ENCODE measurements around the gene ERG. TPM values are rescaled to one million over a fixed set of nuclear protein-coding genes. Genes with fewer than 3 reads are reported as not detected.

ERG gene
- total RNA-seq, 4 donors from 2014 or later, result 3.7 to 13.3 (median 10.6) TPM

DNA sequence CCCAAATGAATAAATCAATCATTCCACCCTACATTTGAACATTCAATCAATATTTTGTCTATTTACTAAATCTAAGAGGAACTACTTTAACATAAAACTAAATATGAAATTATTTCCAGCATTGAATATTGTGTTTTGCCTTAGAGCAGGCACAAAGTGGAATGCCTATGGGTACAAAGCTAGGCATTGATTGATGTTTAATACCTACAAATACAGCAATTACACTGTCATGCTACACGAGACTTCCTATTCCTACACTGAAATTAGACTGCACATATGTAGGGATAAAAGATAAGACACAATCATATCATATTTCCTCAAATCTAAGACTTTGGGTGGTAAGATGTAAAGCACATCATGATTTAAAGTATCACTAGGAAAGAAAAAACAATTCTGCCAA, 12.9 kb upstream of the ERG start:
- 69% methylated on average over 1 of the region's 1 CpG for WGBS
- no peak for DNase-seq (ENCODE audit: extremely low spot score)

DNA sequence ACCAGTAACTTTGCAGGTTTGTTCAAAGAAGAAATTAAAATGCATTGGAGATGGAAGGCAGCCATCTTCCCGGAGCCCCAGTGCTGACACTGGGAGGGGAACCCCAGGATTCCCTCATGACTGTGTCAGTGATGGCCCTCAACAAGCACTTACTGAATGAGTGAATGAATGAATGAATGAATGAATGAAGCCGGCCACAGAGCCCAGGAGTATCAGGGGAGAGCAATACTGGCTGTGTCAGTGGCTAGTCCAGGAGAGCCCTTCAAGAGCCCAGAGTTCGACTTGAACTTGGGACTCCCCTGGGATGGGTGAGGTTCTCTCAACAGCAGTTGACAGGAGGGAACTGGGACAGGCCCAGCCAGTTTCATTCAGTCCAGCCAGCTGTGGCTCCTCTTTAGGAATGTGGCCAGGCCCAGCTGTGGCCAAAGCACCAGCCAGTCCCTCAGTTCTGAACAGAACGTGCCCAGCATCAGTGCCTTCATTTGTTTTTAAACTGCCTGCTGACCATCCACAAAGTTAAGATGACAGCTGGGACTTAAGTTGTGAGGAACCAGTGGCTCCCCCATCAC, 9.2 kb upstream of the ERG start:
- Histone ChIP-seq H3K4me3 (no peak overlapping the region), H3K27me3 (peaks cover 0 to 28% (median 0%) of the 10 kb centered on the region in 4 donors), H3K9me3 (no peaks in the 10 kb centered on the region), H3K27ac (replicated peaks in 1 of 4) (no peak overlapping the region), H3K4me1 (peaks cover 0 to 3% (median 0%) of the 10 kb centered on the region in 4 donors), H3K36me3 (no peaks in the 10 kb centered on the region)
- intact Hi-C loops (cut with DNase I), result loop anchor here (5.0 kb wide), 1 partner anchor 630 kb away; no protein-coding TSS in a partner anchor
- TF ChIP-seq POLR2AphosphoS5 (IDR thresholded peaks at IDR 0.05) (no peak), POLR2A (IDR thresholded peaks at IDR 0.05; ENCODE audit: low read depth) (no peak), EP300 (IDR thresholded peaks at IDR 0.05) (no peak)
- TF ChIP-seq, protein P1, sequence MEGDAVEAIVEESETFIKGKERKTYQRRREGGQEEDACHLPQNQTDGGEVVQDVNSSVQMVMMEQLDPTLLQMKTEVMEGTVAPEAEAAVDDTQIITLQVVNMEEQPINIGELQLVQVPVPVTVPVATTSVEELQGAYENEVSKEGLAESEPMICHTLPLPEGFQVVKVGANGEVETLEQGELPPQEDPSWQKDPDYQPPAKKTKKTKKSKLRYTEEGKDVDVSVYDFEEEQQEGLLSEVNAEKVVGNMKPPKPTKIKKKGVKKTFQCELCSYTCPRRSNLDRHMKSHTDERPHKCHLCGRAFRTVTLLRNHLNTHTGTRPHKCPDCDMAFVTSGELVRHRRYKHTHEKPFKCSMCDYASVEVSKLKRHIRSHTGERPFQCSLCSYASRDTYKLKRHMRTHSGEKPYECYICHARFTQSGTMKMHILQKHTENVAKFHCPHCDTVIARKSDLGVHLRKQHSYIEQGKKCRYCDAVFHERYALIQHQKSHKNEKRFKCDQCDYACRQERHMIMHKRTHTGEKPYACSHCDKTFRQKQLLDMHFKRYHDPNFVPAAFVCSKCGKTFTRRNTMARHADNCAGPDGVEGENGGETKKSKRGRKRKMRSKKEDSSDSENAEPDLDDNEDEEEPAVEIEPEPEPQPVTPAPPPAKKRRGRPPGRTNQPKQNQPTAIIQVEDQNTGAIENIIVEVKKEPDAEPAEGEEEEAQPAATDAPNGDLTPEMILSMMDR (IDR thresholded peaks at IDR 0.05), result no peak
- no peak for DNase-seq (ENCODE audit: extremely low spot score)
- 70% methylated on average over 4 of the region's 4 CpGs for WGBS

More for the DNA sequence above, 12.9 kb upstream of the ERG start:
- Histone ChIP-seq H3K27ac (replicated peaks in 1 of 4) (no peak overlapping the region), H3K9me3 (no peaks in the 10 kb centered on the region), H3K4me3 (no peak overlapping the region), H3K27me3 (peaks cover 0 to 23% (median 0%) of the 10 kb centered on the region in 4 donors), H3K4me1 (peaks cover 0 to 3% (median 0%) of the 10 kb centered on the region in 4 donors), H3K36me3 (no peaks in the 10 kb centered on the region)
- TF ChIP-seq POLR2A (IDR thresholded peaks at IDR 0.05; ENCODE audit: low read depth) (no peak), POLR2AphosphoS5 (IDR thresholded peaks at IDR 0.05) (no peak), EP300 (IDR thresholded peaks at IDR 0.05) (no peak)
- TF ChIP-seq, protein P1 (IDR thresholded peaks at IDR 0.05), result no peak
- intact Hi-C loops (cut with DNase I), result no loop called here

DNA sequence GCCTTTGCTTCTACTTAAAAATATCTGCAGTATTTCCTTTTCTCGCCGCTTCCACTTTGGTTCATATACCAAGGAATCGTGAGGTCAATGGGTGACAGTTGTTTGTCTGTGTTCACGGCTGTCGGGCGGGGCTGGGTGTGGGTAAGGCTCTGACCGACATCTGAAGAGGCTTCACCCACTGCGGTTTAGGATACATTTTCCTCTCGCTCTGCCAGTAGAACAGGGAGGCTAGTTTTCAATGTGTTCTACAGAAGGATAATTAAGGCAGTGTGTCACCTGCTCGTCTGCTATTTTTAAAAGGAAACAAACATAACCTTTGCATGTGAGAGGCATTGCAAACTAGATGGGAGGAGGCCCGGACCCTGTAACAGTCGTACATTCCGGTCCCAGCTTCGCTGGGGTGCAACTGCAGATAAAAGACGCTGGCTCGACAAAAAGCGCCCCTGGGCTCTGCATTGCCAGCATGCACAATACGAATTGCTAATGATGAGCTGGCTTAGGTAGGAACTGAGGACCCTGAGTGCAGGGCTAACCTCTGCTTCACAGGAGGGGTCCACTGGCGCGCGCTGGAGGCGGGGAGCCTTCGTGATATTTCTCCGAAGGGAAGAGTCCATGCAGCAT, 8.5 kb upstream of the ERG start:
- intact Hi-C loops (cut with DNase I), result loop anchor here (5.0 kb wide), 1 partner anchor 631 kb away; no protein-coding TSS in a partner anchor
- no peak overlapping the region for H3K27ac ChIP-seq (replicated peaks in 1 of 4)
- DNase-seq (ENCODE audit: extremely low spot score), result no peak
- no peaks in the 10 kb centered on the region for H3K36me3 ChIP-seq
- no peak for TF ChIP-seq POLR2AphosphoS5 (IDR thresholded peaks at IDR 0.05)
- TF ChIP-seq POLR2A (IDR thresholded peaks at IDR 0.05; ENCODE audit: low read depth), result no peak
- TF ChIP-seq EP300 (IDR thresholded peaks at IDR 0.05), result no peak
- TF ChIP-seq, protein P1 (IDR thresholded peaks at IDR 0.05), result no peak
- 63% methylated on average over 24 of the region's 24 CpGs for WGBS
- peaks cover 0 to 28% (median 0%) of the 10 kb centered on the region in 4 donors for H3K27me3 ChIP-seq
- H3K4me3 ChIP-seq, result peak overlapping the region; percentile 1 to 19 (median 12)
- H3K4me1 ChIP-seq, result peaks cover 0 to 3% (median 0%) of the 10 kb centered on the region in 4 donors
- H3K9me3 ChIP-seq, result no peaks in the 10 kb centered on the region

GRCh38 chr21:38505654-38506523, 7.6 kb upstream of the ERG start:
- Histone ChIP-seq H3K36me3 (no peaks in the 10 kb centered on the region), H3K27me3 (peaks cover 0 to 33% (median 0%) of the 10 kb centered on the region in 4 donors), H3K4me3 (peak overlapping the region; percentile 6 to 45 (median 19)), H3K4me1 (peaks cover 0 to 3% (median 0%) of the 10 kb centered on the region in 4 donors), H3K9me3 (no peaks in the 10 kb centered on the region), H3K27ac (replicated peaks in 1 of 4) (no peak overlapping the region)
- peak; percentile 39 for DNase-seq (ENCODE audit: extremely low spot score)
- intact Hi-C loops (cut with DNase I), result loop anchor here (5.0 kb wide), 1 partner anchor 631 kb away; no protein-coding TSS in a partner anchor
- WGBS, result 45% methylated on average over 9 of the region's 9 CpGs
- TF ChIP-seq EP300 (IDR thresholded peaks at IDR 0.05) (no peak), POLR2A (IDR thresholded peaks at IDR 0.05; ENCODE audit: low read depth) (no peak), POLR2AphosphoS5 (IDR thresholded peaks at IDR 0.05) (peak; percentile 35 to 59)
- TF ChIP-seq, protein P1 (IDR thresholded peaks at IDR 0.05), result peak; percentile 42 to 61 (median 52)

Data from esophagus muscularis mucosa (tissue), 4 donors.